Colonic mucosa (tissue), 4 donors: ENCODE results near the gene DUSP3. TPM values are rescaled to one million over a fixed set of nuclear protein-coding genes. Genes with fewer than 3 reads are reported as not detected.

Source experiments
- DNase-seq: peaks from one replicate; pipeline ENCODE4 v3.0.0-alpha.2; 2020
- H3K27ac ChIP-seq: fragments of 200-600 bp; one replicate; pipeline ENCODE4 v1.8.0; 2021
- H3K27me3 ChIP-seq: fragments of 200-600 bp; one replicate; pipeline ENCODE4 v1.8.0; 2021
- H3K36me3 ChIP-seq: fragments of 200-600 bp; one replicate; pipeline ENCODE4 v1.8.0; 2021
- H3K4me1 ChIP-seq: fragments of 200-600 bp; one replicate; pipeline ENCODE4 v1.8.0; 2021; ENCODE audit warnings: mild to moderate bottlenecking
- H3K4me3 ChIP-seq: fragments of 200-600 bp; one replicate; pipeline ENCODE4 v1.8.0; 2021
- H3K9ac ChIP-seq, 2 donors: one replicate each; pipeline ENCODE4 v1.7.0; 2013; ENCODE audit warnings: control low read depth in 2 of 2, low read depth in 2 of 2, low read length in 2 of 2
- H3K9me3 ChIP-seq: fragments of 200-600 bp; one replicate; pipeline ENCODE4 v1.8.0; 2021
- intact Hi-C: fragments of 100-400 bp; cut with DNase I; formaldehyde crosslinking; loops from one replicate; pipeline ENCODE4 v1.14.1; 2022
- total RNA-seq, 2 donors: library from RNA; stranded (reverse); fragmentation: NEBNext Ultra II Directional in 1 of 2; extraction: Animal tissue kit (Norgen Biotek cat#: 25700) in 1 of 2; gene quantifications; one replicate each; pipeline ENCODE4 v1.2.1, GENCODE V29; 2021
- TF ChIP-seq, protein P1 (sequence below): fragments of 200-600 bp; IDR thresholded peaks from one replicate; pipeline ENCODE4 v1.8.0; 2022; ENCODE audit warnings: antibody characterized with exemption, mild to moderate bottlenecking
- donor health status: healthy.
- donor health status: DM: no; HTN: no; CAD: no.
- donor health status: DM: no; HTN: no; CAD: no.

DUSP3 gene
- total RNA-seq, 2 donors from 2014 or later: 43.4 to 68.7 TPM

- Histone ChIP-seq H3K9ac (no peak overlapping the region), H3K9me3 (no peaks in the 10 kb centered on the region), H3K36me3 (peaks cover 5% of the 10 kb centered on the region), H3K27ac (no peak overlapping the region), H3K4me1 (no peaks in the 10 kb centered on the region), H3K4me3 (no peak overlapping the region), H3K27me3 (no peaks in the 10 kb centered on the region)
- intact Hi-C loops: no loop called here
- TF ChIP-seq, protein P1, sequence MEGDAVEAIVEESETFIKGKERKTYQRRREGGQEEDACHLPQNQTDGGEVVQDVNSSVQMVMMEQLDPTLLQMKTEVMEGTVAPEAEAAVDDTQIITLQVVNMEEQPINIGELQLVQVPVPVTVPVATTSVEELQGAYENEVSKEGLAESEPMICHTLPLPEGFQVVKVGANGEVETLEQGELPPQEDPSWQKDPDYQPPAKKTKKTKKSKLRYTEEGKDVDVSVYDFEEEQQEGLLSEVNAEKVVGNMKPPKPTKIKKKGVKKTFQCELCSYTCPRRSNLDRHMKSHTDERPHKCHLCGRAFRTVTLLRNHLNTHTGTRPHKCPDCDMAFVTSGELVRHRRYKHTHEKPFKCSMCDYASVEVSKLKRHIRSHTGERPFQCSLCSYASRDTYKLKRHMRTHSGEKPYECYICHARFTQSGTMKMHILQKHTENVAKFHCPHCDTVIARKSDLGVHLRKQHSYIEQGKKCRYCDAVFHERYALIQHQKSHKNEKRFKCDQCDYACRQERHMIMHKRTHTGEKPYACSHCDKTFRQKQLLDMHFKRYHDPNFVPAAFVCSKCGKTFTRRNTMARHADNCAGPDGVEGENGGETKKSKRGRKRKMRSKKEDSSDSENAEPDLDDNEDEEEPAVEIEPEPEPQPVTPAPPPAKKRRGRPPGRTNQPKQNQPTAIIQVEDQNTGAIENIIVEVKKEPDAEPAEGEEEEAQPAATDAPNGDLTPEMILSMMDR: no peak
- no peak for DNase-seq
Measured at GRCh38 chr17:43769426-43769825, 9.4 kb downstream of the DUSP3 start.

DNA sequence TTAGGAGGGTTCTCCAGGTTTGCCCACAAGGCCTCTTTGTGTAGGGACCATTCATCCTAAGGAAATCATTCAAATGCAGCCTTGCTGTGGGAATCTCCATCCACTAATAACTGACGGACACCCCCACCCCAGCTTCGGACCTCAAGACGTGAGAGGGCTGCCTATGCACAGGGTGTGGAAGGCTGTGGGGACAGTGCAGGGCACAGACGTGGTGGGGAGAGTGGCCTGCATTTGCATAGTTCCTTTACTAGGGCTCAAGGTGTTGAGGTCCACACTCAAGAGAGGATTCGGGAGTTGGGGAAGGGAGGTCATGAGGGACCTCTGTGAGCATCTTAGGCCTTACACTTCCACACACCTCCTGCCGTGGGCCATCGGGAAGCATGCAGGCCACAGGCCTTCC is 9.8 kb downstream of the DUSP3 start:
- DNase-seq: no peak
- peak overlapping the region; percentile 4 for H3K27ac ChIP-seq
- intact Hi-C loops: no loop called here
- peaks cover 5% of the 10 kb centered on the region for H3K36me3 ChIP-seq
- no peak overlapping the region for H3K4me3 ChIP-seq
- H3K27me3 ChIP-seq: no peaks in the 10 kb centered on the region
- H3K9ac ChIP-seq: no peak overlapping the region
- H3K9me3 ChIP-seq: no peaks in the 10 kb centered on the region
- H3K4me1 ChIP-seq: no peaks in the 10 kb centered on the region
- TF ChIP-seq, protein P1: no peak

DNA sequence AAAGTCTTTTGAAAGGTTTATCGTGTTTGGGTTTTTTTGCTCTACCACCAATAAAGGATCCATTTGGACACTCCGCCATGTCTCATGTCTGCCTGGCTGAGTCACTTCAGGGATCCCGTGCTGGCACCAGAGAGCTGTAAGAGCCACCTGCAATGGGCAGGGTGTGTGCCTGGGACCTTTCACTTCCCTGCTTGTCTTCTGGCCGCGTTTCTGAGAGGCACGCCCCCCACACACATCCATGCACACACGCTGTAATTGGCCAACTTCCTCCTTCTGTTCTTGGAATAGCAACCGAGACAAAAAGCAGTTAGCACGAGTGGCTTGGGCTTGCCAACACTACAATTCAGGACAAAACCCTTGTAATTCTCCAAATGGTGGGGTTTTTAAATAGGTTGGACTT is 10.4 kb downstream of the DUSP3 start:
- TF ChIP-seq, protein P1: no peak
- DNase-seq: peak; percentile 66
- Histone ChIP-seq H3K4me3 (no peak overlapping the region), H3K4me1 (no peaks in the 10 kb centered on the region), H3K36me3 (peaks cover 5% of the 10 kb centered on the region), H3K27me3 (no peaks in the 10 kb centered on the region), H3K9me3 (no peaks in the 10 kb centered on the region), H3K9ac (no peak overlapping the region), H3K27ac (peak overlapping the region; percentile 4)
- intact Hi-C loops: no loop called here

- no peak overlapping the region for H3K27ac ChIP-seq
- no peak overlapping the region for H3K4me3 ChIP-seq
- H3K36me3 ChIP-seq: peaks cover 5% of the 10 kb centered on the region
- no peaks in the 10 kb centered on the region for H3K4me1 ChIP-seq
- no peaks in the 10 kb centered on the region for H3K9me3 ChIP-seq
- intact Hi-C loops: no loop called here
- H3K9ac ChIP-seq: no peak overlapping the region
- TF ChIP-seq, protein P1: no peak
- no peak for DNase-seq
- H3K27me3 ChIP-seq: no peaks in the 10 kb centered on the region
Measured at GRCh38 chr17:43767713-43768059, 11.1 kb downstream of the DUSP3 start.

- intact Hi-C loops: no loop called here
- Histone ChIP-seq H3K4me3 (no peak overlapping the region), H3K4me1 (no peaks in the 10 kb centered on the region), H3K27ac (no peak overlapping the region), H3K36me3 (peaks cover 5% of the 10 kb centered on the region), H3K27me3 (no peaks in the 10 kb centered on the region), H3K9me3 (no peaks in the 10 kb centered on the region), H3K9ac (no peak overlapping the region)
- TF ChIP-seq, protein P1: no peak
- DNase-seq: no peak
Measured at GRCh38 chr17:43767053-43767712, 11.6 kb downstream of the DUSP3 start.
